ENCODE measurements around the gene KIF7.
"Not testable (repeated sequence)": the region's sequence is repeated elsewhere in the genome, so short reads cannot be mapped to it uniquely, and the experiment has no call there.

KIF7 gene

GRCh38 chr15:89654847-89655805 lies at the start of gene KIF7:
TSS of gene KIF7 (minus strand) at chr15:89655467. CDS start at chr15:89652930, 2,537 bp downstream.
- Histone ChIP-seq H3K9ac (ENCODE audit: low read depth in 1 of 2, low read length in 2 of 2) (peak within 1 kb of the TSS; percentile 19 to 56), H3K27me3 (ENCODE audit: control insufficient read depth in 2 of 2, insufficient read depth in 2 of 2, low read length in 2 of 2) (peaks cover 4 to 11% of the 10 kb centered on the region in 2 donors), H3K9me3 (ENCODE audit: control insufficient read depth in 2 of 2, low read length in 2 of 2) (no peaks in the 10 kb centered on the region), H3K27ac (ENCODE audit: low read depth in 2 of 2, low read length in 2 of 2) (no peak within 1 kb of the TSS), H3K36me3 (ENCODE audit: control insufficient read depth in 2 of 2, insufficient read depth in 2 of 2, low read length in 2 of 2) (no peaks in the 10 kb centered on the region), H3K4me1 (ENCODE audit: control insufficient read depth in 2 of 2, insufficient read depth in 2 of 2, low read length in 2 of 2) (peaks cover 2 to 7% of the 10 kb centered on the region in 2 donors), H3K4me3 (ENCODE audit: low read length in 2 of 2) (peak within 1 kb of the TSS; percentile 49 to 68)

GRCh38 chr15:89704411-89704810 lies 49.1 kb upstream of the KIF7 start:
- no peak overlapping the region for H3K27ac ChIP-seq (ENCODE audit: low read depth in 2 of 2, low read length in 2 of 2)
- no peaks in the 10 kb centered on the region for H3K27me3 ChIP-seq (ENCODE audit: control insufficient read depth in 2 of 2, insufficient read depth in 2 of 2, low read length in 2 of 2)
- H3K9me3 ChIP-seq (ENCODE audit: control insufficient read depth in 2 of 2, low read length in 2 of 2): no peaks in the 10 kb centered on the region
- no peaks in the 10 kb centered on the region for H3K36me3 ChIP-seq (ENCODE audit: control insufficient read depth in 2 of 2, insufficient read depth in 2 of 2, low read length in 2 of 2)
- no peaks in the 10 kb centered on the region for H3K4me1 ChIP-seq (ENCODE audit: control insufficient read depth in 2 of 2, insufficient read depth in 2 of 2, low read length in 2 of 2)
- no peak overlapping the region for H3K9ac ChIP-seq (ENCODE audit: low read depth in 1 of 2, low read length in 2 of 2)
- no peak overlapping the region for H3K4me3 ChIP-seq (ENCODE audit: low read length in 2 of 2)

- H3K27me3 ChIP-seq (ENCODE audit: control insufficient read depth in 2 of 2, insufficient read depth in 2 of 2, low read length in 2 of 2): no peaks in the 10 kb centered on the region
- H3K36me3 ChIP-seq (ENCODE audit: control insufficient read depth in 2 of 2, insufficient read depth in 2 of 2, low read length in 2 of 2): no peaks in the 10 kb centered on the region
Measured at GRCh38 chr15:89695198-89695597, 39.9 kb upstream of the KIF7 start.

GRCh38 chr15:89693696-89694095 lies 38.4 kb upstream of the KIF7 start:
- H3K9ac ChIP-seq (ENCODE audit: low read depth in 1 of 2, low read length in 2 of 2): no peak overlapping the region
- no peaks in the 10 kb centered on the region for H3K27me3 ChIP-seq (ENCODE audit: control insufficient read depth in 2 of 2, insufficient read depth in 2 of 2, low read length in 2 of 2)
- H3K4me3 ChIP-seq (ENCODE audit: low read length in 2 of 2): no peak overlapping the region
- no peak overlapping the region for H3K27ac ChIP-seq (ENCODE audit: low read depth in 2 of 2, low read length in 2 of 2)
- no peaks in the 10 kb centered on the region for H3K36me3 ChIP-seq (ENCODE audit: control insufficient read depth in 2 of 2, insufficient read depth in 2 of 2, low read length in 2 of 2)
- H3K4me1 ChIP-seq (ENCODE audit: control insufficient read depth in 2 of 2, insufficient read depth in 2 of 2, low read length in 2 of 2): peaks cover 4 to 8% of the 10 kb centered on the region in 2 donors
- H3K9me3 ChIP-seq (ENCODE audit: control insufficient read depth in 2 of 2, low read length in 2 of 2): no peaks in the 10 kb centered on the region

More at GRCh38 chr15:89695198-89695597, 39.9 kb upstream of the KIF7 start:
- Histone ChIP-seq H3K4me3 (ENCODE audit: low read length in 2 of 2) (no peak overlapping the region), H3K4me1 (ENCODE audit: control insufficient read depth in 2 of 2, insufficient read depth in 2 of 2, low read length in 2 of 2) (peaks cover 0 to 3% of the 10 kb centered on the region in 2 donors), H3K9me3 (ENCODE audit: control insufficient read depth in 2 of 2, low read length in 2 of 2) (no peaks in the 10 kb centered on the region), H3K27ac (ENCODE audit: low read depth in 2 of 2, low read length in 2 of 2) (no peak overlapping the region), H3K9ac (ENCODE audit: low read depth in 1 of 2, low read length in 2 of 2) (no peak overlapping the region)

GRCh38 chr15:89693091-89693490 lies 37.8 kb upstream of the KIF7 start:
- Histone ChIP-seq H3K9ac (ENCODE audit: low read depth in 1 of 2, low read length in 2 of 2) (no peak overlapping the region), H3K4me1 (ENCODE audit: control insufficient read depth in 2 of 2, insufficient read depth in 2 of 2, low read length in 2 of 2) (peaks cover 4 to 9% of the 10 kb centered on the region in 2 donors), H3K27me3 (ENCODE audit: control insufficient read depth in 2 of 2, insufficient read depth in 2 of 2, low read length in 2 of 2) (no peaks in the 10 kb centered on the region), H3K9me3 (ENCODE audit: control insufficient read depth in 2 of 2, low read length in 2 of 2) (no peaks in the 10 kb centered on the region), H3K4me3 (ENCODE audit: low read length in 2 of 2) (no peak overlapping the region), H3K36me3 (ENCODE audit: control insufficient read depth in 2 of 2, insufficient read depth in 2 of 2, low read length in 2 of 2) (no peaks in the 10 kb centered on the region), H3K27ac (ENCODE audit: low read depth in 2 of 2, low read length in 2 of 2) (no peak overlapping the region)

GRCh38 chr15:89690276-89691218 lies 35.3 kb upstream of the KIF7 start, which contains the start of the genes PEX11A and WDR93:
TSS of gene PEX11A (minus strand) at chr15:89690754. CDS start at chr15:89690632, 122 bp downstream.
TSS of gene WDR93 (plus strand) at chr15:89690811. CDS start at chr15:89701747, 10,936 bp downstream.
- Histone ChIP-seq H3K36me3 (ENCODE audit: control insufficient read depth in 2 of 2, insufficient read depth in 2 of 2, low read length in 2 of 2) (peaks cover 0 to 6% of the 10 kb centered on the region in 2 donors), H3K4me3 (ENCODE audit: low read length in 2 of 2) (peak within 1 kb of the TSS; percentile 96 to 98), H3K9ac (ENCODE audit: low read depth in 1 of 2, low read length in 2 of 2) (peak within 1 kb of the TSS; percentile 95 to 96), H3K9me3 (ENCODE audit: control insufficient read depth in 2 of 2, low read length in 2 of 2) (no peaks in the 10 kb centered on the region), H3K4me1 (ENCODE audit: control insufficient read depth in 2 of 2, insufficient read depth in 2 of 2, low read length in 2 of 2) (peaks cover 4 to 11% of the 10 kb centered on the region in 2 donors), H3K27ac (ENCODE audit: low read depth in 2 of 2, low read length in 2 of 2) (peak within 1 kb of the TSS; percentile 80 to 88), H3K27me3 (ENCODE audit: control insufficient read depth in 2 of 2, insufficient read depth in 2 of 2, low read length in 2 of 2) (no peaks in the 10 kb centered on the region)

- Histone ChIP-seq H3K9ac (ENCODE audit: low read depth in 1 of 2, low read length in 2 of 2) (peak overlapping the region; percentile 95 to 96), H3K4me3 (ENCODE audit: low read length in 2 of 2) (peak overlapping the region; percentile 96 to 98), H3K27ac (ENCODE audit: low read depth in 2 of 2, low read length in 2 of 2) (peak overlapping the region; percentile 80 to 88), H3K4me1 (ENCODE audit: control insufficient read depth in 2 of 2, insufficient read depth in 2 of 2, low read length in 2 of 2) (peaks cover 4 to 11% of the 10 kb centered on the region in 2 donors)
- not testable (repeated sequence) for H3K9me3 ChIP-seq (ENCODE audit: control insufficient read depth in 2 of 2, low read length in 2 of 2); H3K36me3 ChIP-seq (ENCODE audit: control insufficient read depth in 2 of 2, insufficient read depth in 2 of 2, low read length in 2 of 2); H3K27me3 ChIP-seq (ENCODE audit: control insufficient read depth in 2 of 2, insufficient read depth in 2 of 2, low read length in 2 of 2)
Measured at GRCh38 chr15:89689930-89690275, 34.6 kb upstream of the KIF7 start.

GRCh38 chr15:89686522-89686921 lies 31.3 kb upstream of the KIF7 start:
- H3K9ac ChIP-seq (ENCODE audit: low read depth in 1 of 2, low read length in 2 of 2): no peak overlapping the region

GRCh38 chr15:89685995-89686394 lies 30.7 kb upstream of the KIF7 start:
- no peaks in the 10 kb centered on the region for H3K27me3 ChIP-seq (ENCODE audit: control insufficient read depth in 2 of 2, insufficient read depth in 2 of 2, low read length in 2 of 2)
- H3K9ac ChIP-seq (ENCODE audit: low read depth in 1 of 2, low read length in 2 of 2): no peak overlapping the region
- peaks cover 9 to 10% of the 10 kb centered on the region in 2 donors for H3K4me1 ChIP-seq (ENCODE audit: control insufficient read depth in 2 of 2, insufficient read depth in 2 of 2, low read length in 2 of 2)
- H3K4me3 ChIP-seq (ENCODE audit: low read length in 2 of 2): no peak overlapping the region
- H3K27ac ChIP-seq (ENCODE audit: low read depth in 2 of 2, low read length in 2 of 2): no peak overlapping the region
- H3K9me3 ChIP-seq (ENCODE audit: control insufficient read depth in 2 of 2, low read length in 2 of 2): no peaks in the 10 kb centered on the region
- H3K36me3 ChIP-seq (ENCODE audit: control insufficient read depth in 2 of 2, insufficient read depth in 2 of 2, low read length in 2 of 2): peaks cover 3 to 24% of the 10 kb centered on the region in 2 donors

More at GRCh38 chr15:89686522-89686921, 31.3 kb upstream of the KIF7 start:
- peaks cover 3 to 24% of the 10 kb centered on the region in 2 donors for H3K36me3 ChIP-seq (ENCODE audit: control insufficient read depth in 2 of 2, insufficient read depth in 2 of 2, low read length in 2 of 2)
- H3K4me3 ChIP-seq (ENCODE audit: low read length in 2 of 2): no peak overlapping the region
- no peaks in the 10 kb centered on the region for H3K9me3 ChIP-seq (ENCODE audit: control insufficient read depth in 2 of 2, low read length in 2 of 2)
- H3K27ac ChIP-seq (ENCODE audit: low read depth in 2 of 2, low read length in 2 of 2): no peak overlapping the region
- H3K4me1 ChIP-seq (ENCODE audit: control insufficient read depth in 2 of 2, insufficient read depth in 2 of 2, low read length in 2 of 2): peaks cover 6 to 11% of the 10 kb centered on the region in 2 donors
- no peaks in the 10 kb centered on the region for H3K27me3 ChIP-seq (ENCODE audit: control insufficient read depth in 2 of 2, insufficient read depth in 2 of 2, low read length in 2 of 2)

Measured in mucosa of rectum (tissue), 2 donors.